ENCODE results near the gene BCL2L13. TPM values are rescaled to one million over a fixed set of nuclear protein-coding genes. Genes with fewer than 3 reads are reported as not detected.

The BCL2L13 gene
- polyA plus RNA-seq, 1 donor from 2014 or later, result 20.8 TPM

DNA sequence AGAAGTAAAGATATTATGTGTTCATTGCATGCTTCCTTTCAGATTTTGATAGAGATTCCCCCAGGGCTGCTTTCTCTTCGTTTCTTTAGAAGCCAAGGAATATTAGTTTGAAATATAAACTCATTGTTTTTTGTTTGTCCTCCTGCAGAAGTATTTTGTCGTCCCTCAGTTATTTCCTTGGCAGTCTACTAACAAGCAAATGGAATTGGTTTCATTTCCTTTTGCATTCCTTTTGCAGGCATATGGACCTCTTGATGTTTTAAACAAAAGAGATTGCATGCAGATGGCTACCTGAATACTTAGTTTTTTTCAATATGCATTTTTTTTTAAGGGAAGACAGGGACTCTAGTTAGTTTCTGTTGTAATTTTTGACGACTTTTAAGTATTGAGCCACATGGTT is 62.2 kb downstream of the BCL2L13 start:
- H3K4me3 ChIP-seq (ENCODE audit: low read length), result no peak overlapping the region
- H2AFZ ChIP-seq (ENCODE audit: low read depth, low read length), result no peak overlapping the region
- no peaks in the 10 kb centered on the region for H3K9me3 ChIP-seq (ENCODE audit: low read length)
- no peaks in the 10 kb centered on the region for H3K79me2 ChIP-seq (replicated peaks; ENCODE audit: insufficient read depth, low read length)
- no peak overlapping the region for H3K9ac ChIP-seq (ENCODE audit: low read length)
- TF ChIP-seq EP300 (conservative IDR thresholded peaks at IDR 0.05; ENCODE audit: poor library complexity, severe bottlenecking), result no peak
- TF ChIP-seq MXI1 (conservative IDR thresholded peaks at IDR 0.05; ENCODE audit: poor library complexity, severe bottlenecking), result no peak
- TF ChIP-seq, protein P1, sequence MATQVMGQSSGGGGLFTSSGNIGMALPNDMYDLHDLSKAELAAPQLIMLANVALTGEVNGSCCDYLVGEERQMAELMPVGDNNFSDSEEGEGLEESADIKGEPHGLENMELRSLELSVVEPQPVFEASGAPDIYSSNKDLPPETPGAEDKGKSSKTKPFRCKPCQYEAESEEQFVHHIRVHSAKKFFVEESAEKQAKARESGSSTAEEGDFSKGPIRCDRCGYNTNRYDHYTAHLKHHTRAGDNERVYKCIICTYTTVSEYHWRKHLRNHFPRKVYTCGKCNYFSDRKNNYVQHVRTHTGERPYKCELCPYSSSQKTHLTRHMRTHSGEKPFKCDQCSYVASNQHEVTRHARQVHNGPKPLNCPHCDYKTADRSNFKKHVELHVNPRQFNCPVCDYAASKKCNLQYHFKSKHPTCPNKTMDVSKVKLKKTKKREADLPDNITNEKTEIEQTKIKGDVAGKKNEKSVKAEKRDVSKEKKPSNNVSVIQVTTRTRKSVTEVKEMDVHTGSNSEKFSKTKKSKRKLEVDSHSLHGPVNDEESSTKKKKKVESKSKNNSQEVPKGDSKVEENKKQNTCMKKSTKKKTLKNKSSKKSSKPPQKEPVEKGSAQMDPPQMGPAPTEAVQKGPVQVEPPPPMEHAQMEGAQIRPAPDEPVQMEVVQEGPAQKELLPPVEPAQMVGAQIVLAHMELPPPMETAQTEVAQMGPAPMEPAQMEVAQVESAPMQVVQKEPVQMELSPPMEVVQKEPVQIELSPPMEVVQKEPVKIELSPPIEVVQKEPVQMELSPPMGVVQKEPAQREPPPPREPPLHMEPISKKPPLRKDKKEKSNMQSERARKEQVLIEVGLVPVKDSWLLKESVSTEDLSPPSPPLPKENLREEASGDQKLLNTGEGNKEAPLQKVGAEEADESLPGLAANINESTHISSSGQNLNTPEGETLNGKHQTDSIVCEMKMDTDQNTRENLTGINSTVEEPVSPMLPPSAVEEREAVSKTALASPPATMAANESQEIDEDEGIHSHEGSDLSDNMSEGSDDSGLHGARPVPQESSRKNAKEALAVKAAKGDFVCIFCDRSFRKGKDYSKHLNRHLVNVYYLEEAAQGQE (IDR thresholded peaks at IDR 0.05; ENCODE audit: borderline replicate concordance), result no peak
- no peak for TF ChIP-seq EZH2 (IDR thresholded peaks at IDR 0.05; ENCODE audit: borderline replicate concordance, insufficient read depth, low read length, poor library complexity, severe bottlenecking)
- TF ChIP-seq SMC3 (conservative IDR thresholded peaks at IDR 0.05; ENCODE audit: poor library complexity), result no peak
- TF ChIP-seq RAD21 (conservative IDR thresholded peaks at IDR 0.05), result no peak
- TF ChIP-seq POLR2AphosphoS5 (IDR thresholded peaks at IDR 0.05), result no peak
- no peak for TF ChIP-seq TAF1 (IDR thresholded peaks at IDR 0.05; ENCODE audit: low read depth)
- TF ChIP-seq, protein P2, sequence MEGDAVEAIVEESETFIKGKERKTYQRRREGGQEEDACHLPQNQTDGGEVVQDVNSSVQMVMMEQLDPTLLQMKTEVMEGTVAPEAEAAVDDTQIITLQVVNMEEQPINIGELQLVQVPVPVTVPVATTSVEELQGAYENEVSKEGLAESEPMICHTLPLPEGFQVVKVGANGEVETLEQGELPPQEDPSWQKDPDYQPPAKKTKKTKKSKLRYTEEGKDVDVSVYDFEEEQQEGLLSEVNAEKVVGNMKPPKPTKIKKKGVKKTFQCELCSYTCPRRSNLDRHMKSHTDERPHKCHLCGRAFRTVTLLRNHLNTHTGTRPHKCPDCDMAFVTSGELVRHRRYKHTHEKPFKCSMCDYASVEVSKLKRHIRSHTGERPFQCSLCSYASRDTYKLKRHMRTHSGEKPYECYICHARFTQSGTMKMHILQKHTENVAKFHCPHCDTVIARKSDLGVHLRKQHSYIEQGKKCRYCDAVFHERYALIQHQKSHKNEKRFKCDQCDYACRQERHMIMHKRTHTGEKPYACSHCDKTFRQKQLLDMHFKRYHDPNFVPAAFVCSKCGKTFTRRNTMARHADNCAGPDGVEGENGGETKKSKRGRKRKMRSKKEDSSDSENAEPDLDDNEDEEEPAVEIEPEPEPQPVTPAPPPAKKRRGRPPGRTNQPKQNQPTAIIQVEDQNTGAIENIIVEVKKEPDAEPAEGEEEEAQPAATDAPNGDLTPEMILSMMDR (IDR thresholded peaks at IDR 0.05; ENCODE audit: poor library complexity, severe bottlenecking), result no peak
- no peaks in the 10 kb centered on the region for H4K20me1 ChIP-seq (ENCODE audit: insufficient read depth)
- H3F3A ChIP-seq (ENCODE audit: insufficient read depth, low read length, poor library complexity, severe bottlenecking), result no peaks in the 10 kb centered on the region
- no peaks in the 10 kb centered on the region for H3K27me3 ChIP-seq (ENCODE audit: insufficient read depth, low read depth, low read length)
- no peaks in the 10 kb centered on the region for H3K9me2 ChIP-seq (ENCODE audit: insufficient read depth, low read length)
- no peaks in the 10 kb centered on the region for H3K36me3 ChIP-seq (ENCODE audit: insufficient read depth, low read length)
- no peak overlapping the region for H3K4me2 ChIP-seq (ENCODE audit: low read length)
- no peak overlapping the region for H3K27ac ChIP-seq (ENCODE audit: low read length)

DNA sequence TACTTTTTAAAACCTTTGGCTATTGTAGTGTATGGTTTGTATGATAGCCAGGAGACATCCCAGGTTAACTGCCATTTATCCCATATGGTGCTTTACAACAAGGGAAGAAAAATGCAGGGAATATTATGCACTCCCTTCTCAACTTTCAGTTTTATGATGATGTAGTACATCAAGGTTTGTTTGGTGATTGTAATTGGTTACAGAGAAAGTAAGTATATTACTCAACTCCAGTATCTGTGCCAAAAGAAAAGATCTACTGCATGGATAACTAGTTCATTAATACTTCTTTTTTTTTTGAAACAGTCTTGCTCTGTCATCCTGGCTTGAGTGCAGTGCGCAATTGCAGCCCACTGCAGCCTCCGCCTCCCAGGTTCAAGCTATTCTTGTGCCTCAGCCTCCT is 65.3 kb downstream of the BCL2L13 start:
- H3K36me3 ChIP-seq (ENCODE audit: insufficient read depth, low read length), result no peaks in the 10 kb centered on the region
- no peak for TF ChIP-seq MXI1 (conservative IDR thresholded peaks at IDR 0.05; ENCODE audit: poor library complexity, severe bottlenecking)
- TF ChIP-seq SMC3 (conservative IDR thresholded peaks at IDR 0.05; ENCODE audit: poor library complexity), result no peak
- TF ChIP-seq EP300 (conservative IDR thresholded peaks at IDR 0.05; ENCODE audit: poor library complexity, severe bottlenecking), result no peak
- no peak for TF ChIP-seq RAD21 (conservative IDR thresholded peaks at IDR 0.05)
- TF ChIP-seq, protein P1 (IDR thresholded peaks at IDR 0.05; ENCODE audit: borderline replicate concordance), result no peak
- no peak for TF ChIP-seq TAF1 (IDR thresholded peaks at IDR 0.05; ENCODE audit: low read depth)
- no peak for TF ChIP-seq POLR2AphosphoS5 (IDR thresholded peaks at IDR 0.05)
- no peak for TF ChIP-seq EZH2 (IDR thresholded peaks at IDR 0.05; ENCODE audit: borderline replicate concordance, insufficient read depth, low read length, poor library complexity, severe bottlenecking)
- TF ChIP-seq, protein P2 (IDR thresholded peaks at IDR 0.05; ENCODE audit: poor library complexity, severe bottlenecking), result no peak
- H3F3A ChIP-seq (ENCODE audit: insufficient read depth, low read length, poor library complexity, severe bottlenecking), result no peaks in the 10 kb centered on the region
- no peak overlapping the region for H3K27ac ChIP-seq (ENCODE audit: low read length)
- no peak overlapping the region for H3K9ac ChIP-seq (ENCODE audit: low read length)
- no peak overlapping the region for H2AFZ ChIP-seq (ENCODE audit: low read depth, low read length)
- no peaks in the 10 kb centered on the region for H3K27me3 ChIP-seq (ENCODE audit: insufficient read depth, low read depth, low read length)
- H3K4me3 ChIP-seq (ENCODE audit: low read length), result no peak overlapping the region
- no peaks in the 10 kb centered on the region for H3K9me3 ChIP-seq (ENCODE audit: low read length)
- H3K79me2 ChIP-seq (replicated peaks; ENCODE audit: insufficient read depth, low read length), result no peaks in the 10 kb centered on the region
- no peaks in the 10 kb centered on the region for H3K9me2 ChIP-seq (ENCODE audit: insufficient read depth, low read length)
- H4K20me1 ChIP-seq (ENCODE audit: insufficient read depth), result no peaks in the 10 kb centered on the region
- no peak overlapping the region for H3K4me2 ChIP-seq (ENCODE audit: low read length)

All from neural cell (in vitro differentiated cells).